ENCODE data around the gene SLC35F4. TPM values are rescaled to one million over a fixed set of nuclear protein-coding genes. Genes with fewer than 3 reads are reported as not detected.

SLC35F4 gene
- total RNA-seq, 6 donors from 2014 or later, result not detected

DNA sequence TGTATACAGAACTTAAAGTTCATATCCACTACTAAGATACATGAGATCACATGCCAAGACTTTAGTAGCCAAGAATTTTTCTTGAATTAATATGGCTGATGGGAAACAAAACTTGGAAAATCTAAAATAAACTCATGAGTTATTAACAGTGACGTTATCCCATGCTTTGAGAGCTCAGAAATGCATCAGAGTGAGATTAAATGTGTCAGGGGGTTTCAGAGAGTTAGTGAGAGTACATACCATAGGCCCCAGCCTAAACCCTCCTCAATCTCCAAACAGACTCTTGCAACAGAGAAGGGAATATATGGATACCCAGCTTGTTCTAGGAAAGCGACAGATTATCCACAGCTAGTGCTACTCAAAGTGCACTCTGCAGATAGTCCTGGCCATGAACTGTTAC is 19.3 kb downstream of the SLC35F4 start:
- no peaks in the 10 kb centered on the region for H3K36me3 ChIP-seq
- no peak overlapping the region for H3K4me3 ChIP-seq
- WGBS, 2 donors, result 72 to 75% methylated on average over 2 of the region's 2 CpGs
- no peak for DNase-seq
- H3K27me3 ChIP-seq, result no peaks in the 10 kb centered on the region
- H3K4me1 ChIP-seq, result no peaks in the 10 kb centered on the region
- no peaks in the 10 kb centered on the region for H3K9me3 ChIP-seq
- no peak overlapping the region for H3K27ac ChIP-seq
- ATAC-seq (ENCODE audit: low FRiP score in 2 of 2), result peak in 1 of 2 donors; percentile 61
- TF ChIP-seq POLR2AphosphoS5 (IDR thresholded peaks at IDR 0.05), result no peak
- no peak for TF ChIP-seq EP300 (IDR thresholded peaks at IDR 0.05)
- TF ChIP-seq POLR2A (IDR thresholded peaks at IDR 0.05), result no peak
- TF ChIP-seq, protein P1, sequence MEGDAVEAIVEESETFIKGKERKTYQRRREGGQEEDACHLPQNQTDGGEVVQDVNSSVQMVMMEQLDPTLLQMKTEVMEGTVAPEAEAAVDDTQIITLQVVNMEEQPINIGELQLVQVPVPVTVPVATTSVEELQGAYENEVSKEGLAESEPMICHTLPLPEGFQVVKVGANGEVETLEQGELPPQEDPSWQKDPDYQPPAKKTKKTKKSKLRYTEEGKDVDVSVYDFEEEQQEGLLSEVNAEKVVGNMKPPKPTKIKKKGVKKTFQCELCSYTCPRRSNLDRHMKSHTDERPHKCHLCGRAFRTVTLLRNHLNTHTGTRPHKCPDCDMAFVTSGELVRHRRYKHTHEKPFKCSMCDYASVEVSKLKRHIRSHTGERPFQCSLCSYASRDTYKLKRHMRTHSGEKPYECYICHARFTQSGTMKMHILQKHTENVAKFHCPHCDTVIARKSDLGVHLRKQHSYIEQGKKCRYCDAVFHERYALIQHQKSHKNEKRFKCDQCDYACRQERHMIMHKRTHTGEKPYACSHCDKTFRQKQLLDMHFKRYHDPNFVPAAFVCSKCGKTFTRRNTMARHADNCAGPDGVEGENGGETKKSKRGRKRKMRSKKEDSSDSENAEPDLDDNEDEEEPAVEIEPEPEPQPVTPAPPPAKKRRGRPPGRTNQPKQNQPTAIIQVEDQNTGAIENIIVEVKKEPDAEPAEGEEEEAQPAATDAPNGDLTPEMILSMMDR (IDR thresholded peaks at IDR 0.05), result no peak

DNA sequence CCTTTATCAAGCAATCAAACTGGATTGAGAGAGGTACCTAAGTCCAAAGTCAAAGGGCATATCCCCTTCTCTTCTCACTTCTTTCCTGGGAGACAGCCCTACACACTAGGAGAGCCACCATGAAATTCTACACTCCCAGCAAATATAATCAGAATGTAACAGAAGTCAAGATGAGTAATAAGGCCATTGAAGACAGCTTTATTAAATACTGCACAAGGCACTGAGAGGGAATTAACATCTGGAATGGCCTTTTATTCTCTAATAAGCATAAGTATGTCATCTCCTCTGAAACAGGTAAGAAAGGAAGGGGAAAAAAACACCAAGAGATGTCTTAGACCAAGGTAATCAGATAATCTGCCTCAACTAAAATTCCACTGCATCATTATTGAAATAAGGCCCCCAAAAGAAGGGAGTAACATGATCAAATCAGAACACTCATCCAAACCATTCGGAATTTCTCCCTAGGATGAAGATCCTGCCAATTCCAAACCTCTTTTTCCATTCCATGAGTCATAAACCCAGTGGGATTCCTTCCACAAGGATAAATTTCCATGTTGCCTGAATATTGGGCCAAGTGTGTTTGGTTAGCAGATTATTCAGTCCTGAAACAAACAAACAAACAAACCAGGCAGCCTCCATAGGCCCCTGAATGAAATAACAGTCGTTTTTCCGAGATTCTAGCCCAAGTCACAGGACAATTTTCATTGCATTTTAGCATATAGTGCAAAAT is 19.9 kb downstream of the SLC35F4 start:
- H3K4me1 ChIP-seq, result no peaks in the 10 kb centered on the region
- no peak for TF ChIP-seq POLR2A (IDR thresholded peaks at IDR 0.05)
- no peak for DNase-seq
- H3K27ac ChIP-seq, result no peak overlapping the region
- 62 to 72% methylated on average over 3 of the region's 3 CpGs for WGBS, 2 donors
- no peaks in the 10 kb centered on the region for H3K27me3 ChIP-seq
- no peaks in the 10 kb centered on the region for H3K36me3 ChIP-seq
- H3K9me3 ChIP-seq, result no peaks in the 10 kb centered on the region
- no peak overlapping the region for H3K4me3 ChIP-seq
- peak in 1 of 2 donors; percentile 51 for ATAC-seq (ENCODE audit: low FRiP score in 2 of 2)

- 89 to 96% methylated on average over 3 of the region's 3 CpGs for WGBS, 2 donors
- no peaks in the 10 kb centered on the region for H3K27me3 ChIP-seq
- TF ChIP-seq POLR2A (IDR thresholded peaks at IDR 0.05) (no peak), EP300 (IDR thresholded peaks at IDR 0.05) (no peak), POLR2AphosphoS5 (IDR thresholded peaks at IDR 0.05) (no peak)
- TF ChIP-seq, protein P1 (IDR thresholded peaks at IDR 0.05), result no peak
- no peak for DNase-seq
- H3K36me3 ChIP-seq, result no peaks in the 10 kb centered on the region
- H3K4me3 ChIP-seq, result no peak overlapping the region
- no peak for ATAC-seq (ENCODE audit: low FRiP score in 2 of 2)
- no peaks in the 10 kb centered on the region for H3K9me3 ChIP-seq
- H3K4me1 ChIP-seq, result no peaks in the 10 kb centered on the region
- H3K27ac ChIP-seq, result no peak overlapping the region
These were observed 20.6 kb downstream of the SLC35F4 start for GRCh38 chr14:57845316-57845715.

GRCh38 chr14:57837267-57837666 is 28.6 kb downstream of the SLC35F4 start:
- ATAC-seq (ENCODE audit: low FRiP score in 2 of 2), result no peak
- 84 to 85% methylated on average over 8 of the region's 8 CpGs for WGBS, 2 donors
- TF ChIP-seq POLR2AphosphoS5 (IDR thresholded peaks at IDR 0.05), result no peak
- TF ChIP-seq, protein P1 (IDR thresholded peaks at IDR 0.05), result no peak
- TF ChIP-seq POLR2A (IDR thresholded peaks at IDR 0.05), result no peak
- TF ChIP-seq EP300 (IDR thresholded peaks at IDR 0.05), result no peak

DNA sequence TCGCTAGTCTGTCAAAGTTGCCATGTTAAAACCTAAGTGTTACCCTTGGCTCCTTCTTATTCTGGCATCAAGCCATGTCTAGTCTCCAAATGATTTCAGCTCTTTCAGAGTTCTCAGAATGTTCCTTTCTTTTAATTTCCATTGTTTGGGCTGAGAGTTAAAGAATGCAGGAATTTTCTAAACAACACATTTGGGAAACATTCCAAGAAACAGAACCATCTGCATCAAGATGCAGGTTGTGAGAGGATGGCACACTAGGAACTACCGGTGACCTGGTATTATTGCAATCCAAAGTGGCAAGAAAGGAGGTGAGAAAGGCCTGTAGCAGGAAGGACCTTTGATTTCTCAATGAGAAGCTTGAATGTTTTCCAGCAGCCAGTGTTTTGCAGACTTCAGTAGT is 30.1 kb downstream of the SLC35F4 start:
- Histone ChIP-seq H3K4me1 (no peaks in the 10 kb centered on the region), H3K27me3 (no peaks in the 10 kb centered on the region), H3K27ac (no peak overlapping the region), H3K36me3 (no peaks in the 10 kb centered on the region), H3K9me3 (no peaks in the 10 kb centered on the region), H3K4me3 (no peak overlapping the region)
- TF ChIP-seq, protein P1 (IDR thresholded peaks at IDR 0.05), result no peak
- TF ChIP-seq POLR2AphosphoS5 (IDR thresholded peaks at IDR 0.05) (no peak), POLR2A (IDR thresholded peaks at IDR 0.05) (no peak), EP300 (IDR thresholded peaks at IDR 0.05) (no peak)
- DNase-seq (no peak), ATAC-seq (ENCODE audit: low FRiP score in 2 of 2) (no peak)
- 67 to 74% methylated on average over 2 of the region's 2 CpGs for WGBS, 2 donors

More at GRCh38 chr14:57837267-57837666, 28.6 kb downstream of the SLC35F4 start:
- H3K4me3 ChIP-seq, result no peak overlapping the region
- no peak for DNase-seq
- H3K27ac ChIP-seq, result no peak overlapping the region
- H3K9me3 ChIP-seq, result no peaks in the 10 kb centered on the region
- H3K4me1 ChIP-seq, result no peaks in the 10 kb centered on the region
- no peaks in the 10 kb centered on the region for H3K27me3 ChIP-seq
- H3K36me3 ChIP-seq, result no peaks in the 10 kb centered on the region

Data from upper lobe of left lung (tissue), 6 donors.